HG03097 (cell line): ENCODE measurements around the gene DTNB.
"Not testable (repeated sequence)": the region's sequence is repeated elsewhere in the genome, so short reads cannot be mapped to it uniquely, and the experiment has no call there.

ENCODE experiments used
- ATAC-seq: cut with Tn5 transposase; IDR thresholded peaks from one replicate; pipeline ENCODE4 v1.9.1; 2021; ENCODE audit not compliant: unreplicated experiment, low FRiP score

DTNB gene

GRCh38 chr2:25549571-25549970, 123.8 kb downstream of the DTNB start:
- ATAC-seq = not testable (repeated sequence)

- no peak for ATAC-seq
Observed at GRCh38 chr2:25548601-25549000, 124.8 kb downstream of the DTNB start.

- no peak for ATAC-seq
Observed at GRCh38 chr2:25546852-25547251, 126.5 kb downstream of the DTNB start.

- ATAC-seq = no peak
Observed at GRCh38 chr2:25545899-25546298, 127.5 kb downstream of the DTNB start.

- ATAC-seq = no peak
Observed at GRCh38 chr2:25544445-25544844, 128.9 kb downstream of the DTNB start.

GRCh38 chr2:25543939-25544338, 129.4 kb downstream of the DTNB start:
- ATAC-seq = no peak

GRCh38 chr2:25541378-25541777, 132.0 kb downstream of the DTNB start:
- ATAC-seq = no peak

- ATAC-seq = no peak
Observed at GRCh38 chr2:25539136-25539535, 134.2 kb downstream of the DTNB start.

- no peak for ATAC-seq
Observed at GRCh38 chr2:25537526-25537925, 135.9 kb downstream of the DTNB start.

GRCh38 chr2:25535411-25536289, 137.7 kb downstream of the DTNB start:
- not testable (repeated sequence) for ATAC-seq

GRCh38 chr2:25534937-25535336, 138.4 kb downstream of the DTNB start:
- not testable (repeated sequence) for ATAC-seq

- ATAC-seq = no peak
Observed at GRCh38 chr2:25534455-25534854, 138.9 kb downstream of the DTNB start.

- ATAC-seq = not testable (repeated sequence)
Observed at GRCh38 chr2:25533771-25534170, 139.6 kb downstream of the DTNB start.

- ATAC-seq = no peak
Observed at GRCh38 chr2:25532521-25532920, 140.9 kb downstream of the DTNB start.

GRCh38 chr2:25529034-25529433, 144.3 kb downstream of the DTNB start:
- no peak for ATAC-seq

- no peak for ATAC-seq
Observed at GRCh38 chr2:25528173-25528572, 145.2 kb downstream of the DTNB start.

- ATAC-seq = no peak
Observed at GRCh38 chr2:25524507-25524906, 148.9 kb downstream of the DTNB start.

GRCh38 chr2:25523060-25523459, 150.3 kb downstream of the DTNB start:
- no peak for ATAC-seq

GRCh38 chr2:25521665-25522387, 151.6 kb downstream of the DTNB start:
- ATAC-seq = no peak

GRCh38 chr2:25521126-25521525, 152.3 kb downstream of the DTNB start:
- no peak for ATAC-seq

- ATAC-seq = no peak
Observed at GRCh38 chr2:25517701-25518100, 155.7 kb downstream of the DTNB start.
